GM12874 (cell line): Measurements from ENCODE around the gene FYCO1.

Experiments
- TF ChIP-seq, protein P1 (sequence below): IDR thresholded peaks from 2 replicates; pipeline ENCODE4 v1.5.1; 2011; ENCODE audit warnings: low read depth, mild to moderate bottlenecking, control low read depth, low read length, moderate library complexity; ENCODE audit not compliant: insufficient read depth

Gene FYCO1

DNA sequence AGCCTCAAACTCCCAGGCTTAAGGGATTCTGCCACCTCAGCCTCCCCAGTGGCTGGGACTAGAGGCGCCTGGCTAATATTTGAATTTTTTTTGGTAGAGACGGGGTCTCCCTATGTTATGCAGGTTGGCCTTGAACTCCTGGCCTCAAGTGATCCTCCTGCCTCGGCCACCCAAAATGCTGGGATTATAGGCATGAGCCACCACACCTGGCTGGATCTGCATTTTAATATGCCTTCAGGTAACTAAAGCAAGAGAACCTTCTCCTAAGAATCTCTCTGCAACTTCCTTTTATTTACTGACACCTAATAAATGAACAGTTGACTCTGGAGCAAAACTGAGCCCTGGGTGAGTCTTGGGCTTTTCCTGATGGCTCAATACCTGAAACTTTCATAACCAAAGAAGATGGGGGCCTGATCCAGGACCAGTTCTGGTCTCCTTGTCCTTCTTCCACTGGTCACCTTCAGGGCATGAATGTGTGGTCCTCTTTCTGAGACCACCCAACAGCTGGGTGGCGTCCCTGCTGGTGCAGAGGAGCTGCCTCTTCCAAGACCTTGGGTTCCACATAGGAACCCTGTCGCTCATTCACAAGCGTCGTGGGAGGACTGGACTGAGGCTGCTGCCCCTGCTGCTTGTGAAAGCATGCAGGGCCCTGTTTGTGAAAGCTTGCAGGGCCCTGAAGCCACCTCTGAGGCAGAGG, 81.1 kb downstream of the FYCO1 start:
- TF ChIP-seq, protein P1, sequence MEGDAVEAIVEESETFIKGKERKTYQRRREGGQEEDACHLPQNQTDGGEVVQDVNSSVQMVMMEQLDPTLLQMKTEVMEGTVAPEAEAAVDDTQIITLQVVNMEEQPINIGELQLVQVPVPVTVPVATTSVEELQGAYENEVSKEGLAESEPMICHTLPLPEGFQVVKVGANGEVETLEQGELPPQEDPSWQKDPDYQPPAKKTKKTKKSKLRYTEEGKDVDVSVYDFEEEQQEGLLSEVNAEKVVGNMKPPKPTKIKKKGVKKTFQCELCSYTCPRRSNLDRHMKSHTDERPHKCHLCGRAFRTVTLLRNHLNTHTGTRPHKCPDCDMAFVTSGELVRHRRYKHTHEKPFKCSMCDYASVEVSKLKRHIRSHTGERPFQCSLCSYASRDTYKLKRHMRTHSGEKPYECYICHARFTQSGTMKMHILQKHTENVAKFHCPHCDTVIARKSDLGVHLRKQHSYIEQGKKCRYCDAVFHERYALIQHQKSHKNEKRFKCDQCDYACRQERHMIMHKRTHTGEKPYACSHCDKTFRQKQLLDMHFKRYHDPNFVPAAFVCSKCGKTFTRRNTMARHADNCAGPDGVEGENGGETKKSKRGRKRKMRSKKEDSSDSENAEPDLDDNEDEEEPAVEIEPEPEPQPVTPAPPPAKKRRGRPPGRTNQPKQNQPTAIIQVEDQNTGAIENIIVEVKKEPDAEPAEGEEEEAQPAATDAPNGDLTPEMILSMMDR, result no peak

DNA sequence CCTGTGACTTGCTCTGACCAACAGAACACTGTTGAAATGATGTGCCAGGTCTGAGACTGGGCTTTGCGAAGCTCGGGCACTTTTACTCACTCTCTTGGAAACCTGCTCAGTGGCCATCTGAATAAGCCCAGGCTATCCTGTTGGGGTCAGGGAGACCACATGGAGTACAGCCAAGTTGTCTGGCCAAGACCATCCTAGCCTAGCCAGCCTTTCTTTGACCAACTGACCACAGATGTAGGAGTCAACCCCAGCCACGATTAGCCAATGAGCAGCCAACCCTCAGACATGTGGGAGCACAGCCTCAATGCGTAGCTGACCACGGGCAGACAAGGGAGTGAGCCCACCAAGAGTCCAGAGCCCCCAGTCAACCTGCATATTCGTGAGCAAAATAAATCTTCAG, 83.2 kb downstream of the FYCO1 start:
- TF ChIP-seq, protein P1, result no peak

DNA sequence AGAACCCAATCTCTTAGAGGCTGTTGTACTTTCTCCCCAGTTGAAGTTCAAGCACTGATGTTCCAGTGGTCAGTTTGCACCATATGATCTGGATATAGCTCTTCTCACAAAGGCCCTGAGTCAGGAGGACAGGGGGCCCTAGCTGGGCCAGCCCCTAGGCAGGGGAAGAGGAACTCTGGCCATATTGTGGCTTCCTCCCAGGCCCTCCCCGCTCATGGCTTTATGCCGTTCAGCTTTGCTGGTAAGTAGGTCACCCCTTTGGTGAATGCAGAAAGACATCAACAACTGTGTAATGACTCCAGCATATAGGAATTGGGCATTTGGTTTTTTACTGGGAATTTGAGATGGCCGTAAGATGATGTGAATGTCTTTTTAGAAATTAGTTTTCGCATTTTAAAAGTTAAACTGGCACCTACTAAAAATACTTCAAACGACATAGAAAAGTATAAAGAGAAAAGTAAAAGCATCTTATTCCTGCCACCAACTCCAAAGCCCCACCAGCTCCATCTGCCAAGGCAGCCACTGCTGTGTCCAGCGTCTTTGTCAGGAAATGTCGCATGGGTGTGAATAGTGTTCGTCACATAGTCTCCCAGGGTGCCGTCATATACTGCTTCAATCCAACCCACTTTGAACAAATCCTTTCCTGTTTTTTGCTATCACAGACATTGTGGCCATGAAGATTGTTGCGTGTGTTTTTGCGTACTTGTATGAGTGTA, 84.0 kb downstream of the FYCO1 start:
- TF ChIP-seq, protein P1, result no peak

DNA sequence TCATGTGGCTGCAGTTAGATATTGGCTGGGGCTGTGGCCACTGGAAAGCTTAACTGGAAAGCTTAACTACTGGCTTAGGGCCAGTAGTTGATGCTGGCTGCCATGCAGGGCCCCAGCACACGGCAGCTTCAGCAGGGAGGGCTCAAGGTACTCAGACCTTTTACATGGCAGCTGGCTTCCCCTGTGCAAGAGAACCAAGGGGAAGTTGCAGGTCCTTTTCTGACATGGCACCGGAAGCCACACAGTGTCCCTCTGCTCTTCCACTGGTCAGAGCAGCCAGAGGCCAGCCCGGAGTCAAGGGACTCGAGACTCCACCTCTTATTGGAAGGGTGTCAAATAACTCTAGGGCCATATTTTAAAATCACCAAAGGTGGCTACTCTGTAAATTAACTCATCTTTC, 84.7 kb downstream of the FYCO1 start:
- TF ChIP-seq, protein P1, result no peak

DNA sequence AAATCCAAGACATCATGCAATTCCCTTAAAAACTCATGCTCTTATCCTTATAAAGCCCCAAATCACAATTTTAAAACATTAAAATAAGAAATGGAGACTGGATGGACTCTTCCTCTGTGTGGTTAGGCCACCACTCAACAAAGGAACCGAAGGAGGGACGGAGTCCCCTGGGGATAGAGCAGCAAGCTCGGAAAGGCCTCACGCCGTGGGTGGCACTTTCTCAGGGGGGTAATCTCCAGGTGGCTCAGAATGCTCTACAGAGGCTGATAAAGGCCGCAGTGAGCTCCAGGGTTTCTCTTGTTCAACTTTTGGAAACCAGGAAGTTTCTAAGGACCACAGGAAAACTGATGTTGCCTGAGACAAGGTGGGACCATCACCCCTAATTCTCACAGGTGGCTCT, 86.1 kb downstream of the FYCO1 start:
- TF ChIP-seq, protein P1, result no peak

DNA sequence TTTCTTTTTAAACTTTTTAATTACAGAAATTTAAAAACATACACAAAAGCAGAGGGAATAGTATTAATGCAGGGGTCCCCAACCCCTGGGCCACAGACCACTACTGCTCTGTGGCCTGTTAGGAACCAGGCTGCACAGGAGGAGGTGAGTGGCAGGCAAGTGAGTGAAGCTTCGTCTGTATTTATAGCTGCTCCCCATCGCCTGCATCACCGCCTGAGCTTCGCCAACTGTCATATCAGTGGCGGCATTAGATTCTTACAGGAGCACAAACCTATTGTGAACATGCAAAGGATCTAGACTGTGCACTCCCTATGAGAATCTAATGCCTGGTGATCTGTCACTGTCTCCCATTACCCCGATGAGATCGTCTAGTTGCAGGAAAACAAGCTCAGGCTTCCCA, 86.9 kb downstream of the FYCO1 start:
- TF ChIP-seq, protein P1, result no peak

DNA sequence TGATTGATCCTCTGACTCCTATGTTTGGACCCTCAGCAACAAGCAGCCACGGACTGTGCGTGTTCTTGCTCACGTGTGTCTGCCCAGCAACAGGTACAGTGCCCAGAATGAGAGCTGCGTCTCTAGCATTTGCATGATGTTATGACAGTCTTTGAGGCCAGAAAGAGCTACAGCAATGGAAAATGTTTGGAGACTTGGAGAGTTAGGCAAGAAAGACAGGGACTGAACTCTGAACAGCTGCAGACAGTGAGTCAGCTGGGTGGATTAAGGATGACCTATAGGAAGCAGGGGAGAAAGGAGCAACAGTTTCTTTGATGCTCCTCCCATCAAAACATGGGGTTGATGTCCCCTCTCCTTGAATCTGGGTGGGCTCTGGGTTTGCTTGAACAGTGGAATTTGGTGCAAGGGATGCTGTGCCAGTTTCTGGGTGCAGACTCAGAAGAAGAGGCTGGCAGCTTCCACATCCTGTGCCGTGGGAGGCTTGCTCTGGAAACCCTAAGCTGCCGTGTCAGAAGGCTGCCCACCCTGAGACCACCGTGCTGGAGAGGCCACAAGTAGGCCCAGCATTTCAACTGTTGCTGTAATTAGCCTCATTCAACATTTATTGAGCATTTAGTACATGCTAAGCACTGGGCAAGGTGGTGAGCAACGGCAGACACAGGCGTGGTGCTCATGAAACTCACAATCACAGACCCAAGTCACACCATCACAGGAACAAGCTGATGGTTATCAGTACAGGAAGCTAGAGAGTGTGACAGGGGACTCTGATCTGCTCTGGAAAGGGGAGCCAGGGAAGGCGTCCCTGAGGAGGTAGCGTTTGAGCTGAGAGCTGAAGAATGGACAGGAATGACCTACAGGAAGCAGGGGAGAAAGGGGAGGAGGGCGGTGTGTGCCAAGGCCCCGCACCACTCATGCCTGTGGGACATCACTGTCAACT, 87.6 kb downstream of the FYCO1 start:
- TF ChIP-seq, protein P1, result no peak
